WTC11 (cell line): ENCODE measurements around the gene TLCD1. TPM values are rescaled to one million over a fixed set of nuclear protein-coding genes. Genes with fewer than 3 reads are reported as not detected.
A peak's percentile ranks its signal among the peaks of the same experiment; 100 is the strongest.

Experiments
- ATAC-seq: fragments of 200-7000 bp; cut with Tn5 transposase; 2 replicates; pipeline ENCODE4 v1.10.0; 2021; ENCODE audit warnings: mild to moderate bottlenecking, moderate library complexity
- CTCF ChIA-PET: fragments of 300-600 bp; sonication (Branson Sonifier 250); formaldehyde crosslinking; loops from one replicate; lab custom pipeline; 2021; ENCODE audit warnings: antibody characterized with exemption; lab: Charles Lee
- POLR2A ChIA-PET: fragments of 350-600 bp; sonication (Branson Sonifier 250); formaldehyde crosslinking; loops from one replicate; lab custom pipeline; 2021; ENCODE audit warnings: antibody characterized with exemption; lab: Charles Lee
- DNase-seq: peaks from one replicate; pipeline ENCODE4 v3.0.0; 2021; ENCODE audit warnings: low spot score
- H3K27ac Mint-ChIP-seq: 2 replicates; pipeline ENCODE4 v1.8.0; 2021; ENCODE audit warnings: mixed read lengths
- H3K27me3 Mint-ChIP-seq: 2 replicates; pipeline ENCODE4 v1.8.0; 2021; ENCODE audit warnings: low read depth, mild to moderate bottlenecking, moderate library complexity, mixed read lengths
- H3K36me3 Mint-ChIP-seq: 2 replicates; pipeline ENCODE4 v1.8.0; 2021; ENCODE audit warnings: mixed read lengths
- H3K4me1 Mint-ChIP-seq: 2 replicates; pipeline ENCODE4 v1.8.0; 2022; ENCODE audit warnings: mixed read lengths
- H3K4me3 Mint-ChIP-seq: 2 replicates; pipeline ENCODE4 v1.8.0; 2021; ENCODE audit warnings: mild to moderate bottlenecking, moderate library complexity, mixed read lengths
- H3K9me3 Mint-ChIP-seq: 2 replicates; pipeline ENCODE4 v1.8.0; 2021; ENCODE audit warnings: mixed read lengths
- CBFB ChIP-seq: sonication (generic); formaldehyde crosslinking; IDR thresholded peaks from 2 replicates; pipeline ENCODE4 v1.8.1; 2022; ENCODE audit warnings: mild to moderate bottlenecking, low read depth, missing genetic modification reagents
- CREB1 ChIP-seq: sonication (generic); formaldehyde crosslinking; IDR thresholded peaks from 2 replicates; pipeline ENCODE4 v1.8.0; 2023; ENCODE audit warnings: mild to moderate bottlenecking, missing genetic modification reagents
- E2F4 ChIP-seq: sonication (generic); formaldehyde crosslinking; IDR thresholded peaks from 2 replicates; pipeline ENCODE4 v1.8.1; 2022; ENCODE audit warnings: low read depth, mild to moderate bottlenecking, moderate library complexity, missing genetic modification reagents, borderline replicate concordance
- HMGA2 ChIP-seq: fragments of 250-450 bp; sonication (Bioruptor Pico); IDR thresholded peaks from 2 replicates; pipeline ENCODE4 v1.4.0; 2021; ENCODE audit warnings: mild to moderate bottlenecking, moderate library complexity
- NFYB ChIP-seq: sonication (generic); formaldehyde crosslinking; conservative IDR thresholded peaks from 2 replicates; pipeline ENCODE4 v1.8.0; 2022; ENCODE audit warnings: low read depth, missing genetic modification reagents
- SMAD4 ChIP-seq: sonication (generic); formaldehyde crosslinking; IDR thresholded peaks from 2 replicates; pipeline ENCODE4 v1.8.0; 2022; ENCODE audit warnings: mild to moderate bottlenecking, missing genetic modification reagents
- SOX15 ChIP-seq: fragments of 250-450 bp; sonication (Bioruptor Pico); IDR thresholded peaks from 2 replicates; pipeline ENCODE4 v1.9.0; 2021; ENCODE audit warnings: mild to moderate bottlenecking
- STAT6 ChIP-seq: sonication (generic); formaldehyde crosslinking; conservative IDR thresholded peaks from 2 replicates; pipeline ENCODE4 v1.8.1; 2023; ENCODE audit warnings: mild to moderate bottlenecking, low read depth, missing genetic modification reagents, moderate library complexity
- TEAD1 ChIP-seq: sonication (generic); formaldehyde crosslinking; IDR thresholded peaks from 2 replicates; pipeline ENCODE4 v1.8.0; 2022; ENCODE audit warnings: mild to moderate bottlenecking, missing genetic modification reagents
- USF2 ChIP-seq: sonication (generic); formaldehyde crosslinking; IDR thresholded peaks from 2 replicates; pipeline ENCODE4 v1.8.1; 2023; ENCODE audit warnings: mild to moderate bottlenecking, missing genetic modification reagents, moderate library complexity
- ZNF121 ChIP-seq: sonication (generic); formaldehyde crosslinking; IDR thresholded peaks from 2 replicates; pipeline ENCODE4 v1.8.0; 2023; ENCODE audit warnings: missing genetic modification reagents
- ZNF232 ChIP-seq: sonication (generic); formaldehyde crosslinking; IDR thresholded peaks from 2 replicates; pipeline ENCODE4 v1.8.0; 2022; ENCODE audit warnings: mild to moderate bottlenecking, missing genetic modification reagents
- ZNF423 ChIP-seq: fragments of 250-450 bp; sonication (Bioruptor Pico); IDR thresholded peaks from 2 replicates; pipeline ENCODE4 v2.1.2; 2022; ENCODE audit warnings: mild to moderate bottlenecking, moderate library complexity
- ZNF671 ChIP-seq: fragments of 250-450 bp; sonication (Bioruptor Pico); IDR thresholded peaks from 2 replicates; pipeline ENCODE4 v1.8.0; 2021; ENCODE audit warnings: mild to moderate bottlenecking
- total RNA-seq: library from RNA; stranded (reverse); gene quantifications from 3 replicates; pipeline ENCODE4 v1.2.3, GENCODE V29; 2021
- TF ChIP-seq, protein P1 (sequence below): sonication (generic); formaldehyde crosslinking; IDR thresholded peaks from 2 replicates; pipeline ENCODE4 v1.8.1; 2023; ENCODE audit warnings: mild to moderate bottlenecking, missing genetic modification reagents
- TF ChIP-seq, protein P2 (sequence below): fragments of 200-600 bp; IDR thresholded peaks from 2 replicates; pipeline ENCODE4 v1.8.0; 2022; ENCODE audit warnings: antibody characterized with exemption
- TF ChIP-seq, protein P3 (sequence below): fragments of 250-450 bp; sonication (Bioruptor Pico); IDR thresholded peaks from 2 replicates; pipeline ENCODE4 v1.8.0; 2021; ENCODE audit warnings: mild to moderate bottlenecking

Gene TLCD1
- total RNA-seq, 1 experiment from 2014 or later: 36.0 TPM

DNA sequence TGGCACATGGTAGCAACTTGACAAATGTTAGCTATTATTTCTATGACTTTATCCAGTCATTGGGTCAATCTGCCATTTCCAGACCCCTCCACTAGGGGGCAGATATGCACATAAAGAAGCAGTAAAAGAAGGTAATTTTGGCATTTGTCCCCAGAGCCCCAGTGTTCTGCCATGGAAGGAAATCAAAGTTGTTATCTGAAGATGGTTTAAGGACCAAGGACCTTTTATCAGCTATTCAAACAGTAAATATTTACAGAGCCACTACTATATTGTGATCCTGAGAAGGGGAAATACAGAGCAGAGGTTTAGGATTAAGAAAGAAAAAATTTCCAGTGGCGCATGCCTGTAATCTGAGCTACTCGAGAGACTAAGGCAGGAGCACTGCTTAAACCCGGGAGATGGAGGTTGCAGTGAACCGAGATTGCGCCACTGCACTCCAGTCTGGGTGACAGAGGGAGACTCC lies 37.8 kb upstream of the TLCD1 start:
- no peak overlapping the region for H3K4me3 Mint-ChIP-seq
- POLR2A ChIA-PET: interaction anchor here (0.7 to 2.0 kb wide), 3 partner anchors 12 to 72 kb away, joined by 3 to 9 read pairs (median 5); no protein-coding TSS in a partner anchor
- CTCF ChIA-PET: interaction anchor here (0.6 to 6.5 kb wide), 55 partner anchors 10 to 858 kb away, joined by 3 to 147 read pairs (median 7); partner anchors contain the start of genes BLTP2, ERAL1, FAM222B and FLOT2

DNA sequence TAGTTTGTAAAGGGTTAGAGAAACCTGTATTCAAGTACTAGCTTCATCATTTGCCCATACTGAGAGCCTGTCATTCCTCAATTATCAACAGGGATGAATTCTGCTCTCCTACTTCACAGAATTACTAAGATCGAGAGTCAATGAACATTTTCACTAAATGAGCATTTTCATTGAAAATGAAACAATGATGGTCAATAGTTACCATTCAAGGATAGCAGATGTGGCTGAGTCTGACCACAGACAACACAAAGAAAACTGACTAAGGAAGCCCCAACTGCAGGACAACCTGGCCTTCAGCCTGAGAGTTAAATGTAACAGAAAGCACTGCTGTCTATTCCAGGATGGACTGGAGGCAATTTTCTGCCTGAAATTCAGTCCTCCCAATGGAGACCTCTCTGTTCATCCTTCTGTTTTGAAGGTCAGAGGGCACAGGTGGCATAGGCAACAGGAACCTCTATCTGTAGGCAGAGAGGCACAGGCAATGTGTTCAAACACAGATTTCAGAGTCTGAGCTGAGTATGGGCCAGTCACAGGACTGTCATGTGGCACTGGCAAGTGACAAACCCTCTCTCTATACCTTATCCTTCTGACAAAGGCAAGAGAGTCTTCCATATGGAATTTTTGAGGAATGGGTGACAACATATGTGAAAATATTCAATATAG lies 37.2 kb upstream of the TLCD1 start:
- Mint-ChIP-seq H3K4me3 (no peak overlapping the region), H3K36me3 (peaks cover 35% of the 10 kb centered on the region), H3K9me3 (no peaks in the 10 kb centered on the region), H3K27ac (peak overlapping the region; percentile 54), H3K4me1 (peaks cover 54% of the 10 kb centered on the region), H3K27me3 (no peaks in the 10 kb centered on the region)
- POLR2A ChIA-PET: interaction anchor here (0.6 to 2.0 kb wide), 5 partner anchors 11 to 107 kb away, joined by 3 to 9 read pairs (median 3); no protein-coding TSS in a partner anchor
- no peak for DNase-seq
- no peak for ATAC-seq
- CTCF ChIA-PET: interaction anchor here (0.6 to 6.5 kb wide), 53 partner anchors 10 to 858 kb away, joined by 3 to 147 read pairs (median 8); partner anchors contain the start of genes BLTP2, ERAL1, FAM222B and FLOT2
- no peak for TF ChIP-seq ZNF671 (CRISPR knock-in tag)
- no peak for TF ChIP-seq STAT6 (CRISPR knock-in tag)
- no peak for TF ChIP-seq HMGA2 (CRISPR knock-in tag)
- no peak for TF ChIP-seq CBFB
- TF ChIP-seq TEAD1 (CRISPR knock-in tag): no peak
- no peak for TF ChIP-seq NFYB (CRISPR knock-in tag)
- no peak for TF ChIP-seq ZNF121 (CRISPR knock-in tag)
- no peak for TF ChIP-seq USF2
- no peak for TF ChIP-seq SMAD4 (CRISPR knock-in tag)
- TF ChIP-seq, protein P1, sequence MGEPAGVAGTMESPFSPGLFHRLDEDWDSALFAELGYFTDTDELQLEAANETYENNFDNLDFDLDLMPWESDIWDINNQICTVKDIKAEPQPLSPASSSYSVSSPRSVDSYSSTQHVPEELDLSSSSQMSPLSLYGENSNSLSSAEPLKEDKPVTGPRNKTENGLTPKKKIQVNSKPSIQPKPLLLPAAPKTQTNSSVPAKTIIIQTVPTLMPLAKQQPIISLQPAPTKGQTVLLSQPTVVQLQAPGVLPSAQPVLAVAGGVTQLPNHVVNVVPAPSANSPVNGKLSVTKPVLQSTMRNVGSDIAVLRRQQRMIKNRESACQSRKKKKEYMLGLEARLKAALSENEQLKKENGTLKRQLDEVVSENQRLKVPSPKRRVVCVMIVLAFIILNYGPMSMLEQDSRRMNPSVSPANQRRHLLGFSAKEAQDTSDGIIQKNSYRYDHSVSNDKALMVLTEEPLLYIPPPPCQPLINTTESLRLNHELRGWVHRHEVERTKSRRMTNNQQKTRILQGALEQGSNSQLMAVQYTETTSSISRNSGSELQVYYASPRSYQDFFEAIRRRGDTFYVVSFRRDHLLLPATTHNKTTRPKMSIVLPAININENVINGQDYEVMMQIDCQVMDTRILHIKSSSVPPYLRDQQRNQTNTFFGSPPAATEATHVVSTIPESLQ (CRISPR knock-in tag): no peak
- no peak for TF ChIP-seq ZNF232 (CRISPR knock-in tag)
- TF ChIP-seq CREB1 (CRISPR knock-in tag): no peak

More for the DNA sequence above, 37.8 kb upstream of the TLCD1 start:
- H3K27me3 Mint-ChIP-seq: no peaks in the 10 kb centered on the region
- H3K9me3 Mint-ChIP-seq: no peaks in the 10 kb centered on the region
- ATAC-seq (no peak), DNase-seq (peak; percentile 81)
- TF ChIP-seq SOX15 (CRISPR knock-in tag) (no peak), ZNF423 (CRISPR knock-in tag) (no peak), E2F4 (CRISPR knock-in tag) (no peak), CBFB (no peak)
- TF ChIP-seq, protein P2, sequence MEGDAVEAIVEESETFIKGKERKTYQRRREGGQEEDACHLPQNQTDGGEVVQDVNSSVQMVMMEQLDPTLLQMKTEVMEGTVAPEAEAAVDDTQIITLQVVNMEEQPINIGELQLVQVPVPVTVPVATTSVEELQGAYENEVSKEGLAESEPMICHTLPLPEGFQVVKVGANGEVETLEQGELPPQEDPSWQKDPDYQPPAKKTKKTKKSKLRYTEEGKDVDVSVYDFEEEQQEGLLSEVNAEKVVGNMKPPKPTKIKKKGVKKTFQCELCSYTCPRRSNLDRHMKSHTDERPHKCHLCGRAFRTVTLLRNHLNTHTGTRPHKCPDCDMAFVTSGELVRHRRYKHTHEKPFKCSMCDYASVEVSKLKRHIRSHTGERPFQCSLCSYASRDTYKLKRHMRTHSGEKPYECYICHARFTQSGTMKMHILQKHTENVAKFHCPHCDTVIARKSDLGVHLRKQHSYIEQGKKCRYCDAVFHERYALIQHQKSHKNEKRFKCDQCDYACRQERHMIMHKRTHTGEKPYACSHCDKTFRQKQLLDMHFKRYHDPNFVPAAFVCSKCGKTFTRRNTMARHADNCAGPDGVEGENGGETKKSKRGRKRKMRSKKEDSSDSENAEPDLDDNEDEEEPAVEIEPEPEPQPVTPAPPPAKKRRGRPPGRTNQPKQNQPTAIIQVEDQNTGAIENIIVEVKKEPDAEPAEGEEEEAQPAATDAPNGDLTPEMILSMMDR: peak; percentile 92
- TF ChIP-seq, protein P3, sequence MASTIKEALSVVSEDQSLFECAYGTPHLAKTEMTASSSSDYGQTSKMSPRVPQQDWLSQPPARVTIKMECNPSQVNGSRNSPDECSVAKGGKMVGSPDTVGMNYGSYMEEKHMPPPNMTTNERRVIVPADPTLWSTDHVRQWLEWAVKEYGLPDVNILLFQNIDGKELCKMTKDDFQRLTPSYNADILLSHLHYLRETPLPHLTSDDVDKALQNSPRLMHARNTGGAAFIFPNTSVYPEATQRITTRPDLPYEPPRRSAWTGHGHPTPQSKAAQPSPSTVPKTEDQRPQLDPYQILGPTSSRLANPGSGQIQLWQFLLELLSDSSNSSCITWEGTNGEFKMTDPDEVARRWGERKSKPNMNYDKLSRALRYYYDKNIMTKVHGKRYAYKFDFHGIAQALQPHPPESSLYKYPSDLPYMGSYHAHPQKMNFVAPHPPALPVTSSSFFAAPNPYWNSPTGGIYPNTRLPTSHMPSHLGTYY (CRISPR knock-in tag): no peak
- peaks cover 30% of the 10 kb centered on the region for H3K36me3 Mint-ChIP-seq
- H3K4me1 Mint-ChIP-seq: peaks cover 57% of the 10 kb centered on the region
- H3K27ac Mint-ChIP-seq: peak overlapping the region; percentile 96
